Thyroid gland (tissue), 4 donors: ENCODE data around the gene CANT1. TPM values are rescaled to one million over a fixed set of nuclear protein-coding genes. Genes with fewer than 3 reads are reported as not detected.

Experiments used
- DNase-seq, 2 donors: peaks; one replicate each; pipeline ENCODE4 v3.0.0-alpha.2; 2019
- H3K27ac ChIP-seq, 3 donors: fragments of 200-600 bp; sonication (generic); 1 replicate in 2 of 3; 2 replicates in 1 of 3; pipeline ENCODE4 v1.5.1; 2016 to 2019; ENCODE audit warnings: mild to moderate bottlenecking in 1 of 3, moderate library complexity in 1 of 3
- H3K27me3 ChIP-seq: fragments of 200-600 bp; sonication (generic); one replicate; pipeline ENCODE4 v1.5.1; 2019
- H3K36me3 ChIP-seq, 2 donors: fragments of 200-600 bp; sonication (generic); one replicate each; pipeline ENCODE4 v1.5.1; 2016 to 2019
- H3K4me1 ChIP-seq, 2 donors: fragments of 200-600 bp; sonication (generic); one replicate each; pipeline ENCODE4 v1.5.1; 2017 to 2019
- H3K4me3 ChIP-seq, 3 donors: fragments of 200-600 bp; sonication (generic); replicated peaks in 1 of 3; 1 replicate in 2 of 3; 2 replicates in 1 of 3; pipeline ENCODE4 v1.5.1; 2016; ENCODE audit warnings: mild to moderate bottlenecking in 1 of 3
- H3K9me3 ChIP-seq: fragments of 200-600 bp; sonication (generic); one replicate; pipeline ENCODE4 v1.5.1; 2017
- CTCF ChIP-seq, 6 experiments: fragments of 200-600 bp in 3 of 6; fragments of 450-650 bp in 3 of 6; sonication (generic) in 3 of 6; IDR thresholded peaks; one replicate each; pipeline ENCODE4 v1.5.1; 2016 to 2019; ENCODE audit warnings: antibody characterized with exemption in 6 of 6, mild to moderate bottlenecking in 2 of 6, inconsistent platforms in 1 of 6, moderate library complexity in 1 of 6
- POLR2A ChIP-seq, 2 donors: fragments of 450-650 bp; IDR thresholded peaks; one replicate each; pipeline ENCODE4 v1.6.1; 2017; ENCODE audit warnings: antibody characterized with exemption in 2 of 2, mild to moderate bottlenecking in 2 of 2, moderate library complexity in 1 of 2
- WGBS, 2 donors: methylation state at CpG; one replicate each; pipeline ENCODE4 v1.1.5; 2017; 5-methylcytosine and 5-hydroxymethylcytosine counted together
- intact Hi-C: fragments of 100-400 bp; cut with DNase I; formaldehyde crosslinking; loops from one replicate; pipeline ENCODE4 v1.15.1; 2023
- total RNA-seq, 4 donors: library from RNA; depleted of rRNA; stranded (reverse); fragments of >200 nt; gene quantifications; one replicate each; pipeline ENCODE4 v1.2.3, GENCODE V29; 2016

Gene CANT1
- total RNA-seq, 4 donors from 2014 or later = 21.2 to 37.1 (median 27.3) TPM

DNA sequence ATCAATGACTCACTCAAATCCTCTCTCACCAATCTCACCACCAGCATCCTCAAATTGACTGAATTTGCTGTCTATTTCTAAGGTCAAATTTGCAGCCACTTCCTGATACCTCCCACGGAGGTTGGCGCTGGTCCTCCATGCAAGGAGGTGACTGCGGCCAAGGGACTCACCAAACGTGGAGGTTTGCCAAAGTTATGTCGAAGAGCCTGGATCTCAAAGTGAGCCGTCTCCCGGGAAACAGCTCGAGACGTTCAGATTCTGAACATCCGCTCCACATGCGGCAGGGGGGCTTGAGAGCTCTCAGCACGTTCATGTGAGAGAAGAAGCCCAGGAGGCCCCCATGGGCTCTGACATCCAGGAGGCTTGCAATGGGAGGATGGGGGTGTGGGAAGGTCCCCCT lies 52.4 kb downstream of the CANT1 start:
- Histone ChIP-seq H3K4me3 (no peak overlapping the region), H3K9me3 (no peaks in the 10 kb centered on the region), H3K27ac (no peak overlapping the region), H3K4me1 (peaks cover 6 to 7% of the 10 kb centered on the region in 2 donors), H3K36me3 (no peaks in the 10 kb centered on the region), H3K27me3 (no peaks in the 10 kb centered on the region)
- 40 to 44% methylated on average over 9 to 12 of the region's 12 CpGs for WGBS, 2 donors
- TF ChIP-seq POLR2A (IDR thresholded peaks at IDR 0.05) (no peak), CTCF (IDR thresholded peaks at IDR 0.05) (no peak)
- intact Hi-C loops = no loop called here
- peak; percentile 57 to 63 for DNase-seq

DNA sequence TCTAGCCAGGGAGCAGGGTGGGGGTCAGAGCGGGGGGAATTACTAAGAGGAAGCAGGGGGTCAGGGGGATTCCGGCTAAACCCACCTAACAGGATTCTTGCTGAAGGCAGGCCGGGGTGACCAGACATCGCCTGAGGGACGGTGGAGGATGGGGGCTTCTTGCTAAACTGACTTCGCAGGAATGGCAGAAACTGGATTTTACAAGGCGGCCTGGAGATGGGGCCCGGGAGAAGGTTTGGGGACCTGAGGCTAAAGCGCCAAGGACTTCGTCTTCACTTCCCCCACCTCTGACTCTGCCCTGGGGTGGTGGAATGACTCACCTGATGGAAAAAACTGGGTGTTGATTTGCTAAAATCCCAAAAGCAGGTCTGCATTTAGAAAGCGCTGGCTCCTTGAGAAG lies 53.3 kb downstream of the CANT1 start:
- Histone ChIP-seq H3K27ac (no peak overlapping the region), H3K4me3 (no peak overlapping the region), H3K27me3 (no peaks in the 10 kb centered on the region), H3K36me3 (no peaks in the 10 kb centered on the region), H3K4me1 (peaks cover 9 to 13% of the 10 kb centered on the region in 2 donors), H3K9me3 (no peaks in the 10 kb centered on the region)
- intact Hi-C loops = no loop called here
- no peak for DNase-seq
- 86% methylated on average over 11 of the region's 11 CpGs for WGBS, 2 donors
- TF ChIP-seq CTCF (IDR thresholded peaks at IDR 0.05) = no peak
- TF ChIP-seq POLR2A (IDR thresholded peaks at IDR 0.05) = no peak

DNA sequence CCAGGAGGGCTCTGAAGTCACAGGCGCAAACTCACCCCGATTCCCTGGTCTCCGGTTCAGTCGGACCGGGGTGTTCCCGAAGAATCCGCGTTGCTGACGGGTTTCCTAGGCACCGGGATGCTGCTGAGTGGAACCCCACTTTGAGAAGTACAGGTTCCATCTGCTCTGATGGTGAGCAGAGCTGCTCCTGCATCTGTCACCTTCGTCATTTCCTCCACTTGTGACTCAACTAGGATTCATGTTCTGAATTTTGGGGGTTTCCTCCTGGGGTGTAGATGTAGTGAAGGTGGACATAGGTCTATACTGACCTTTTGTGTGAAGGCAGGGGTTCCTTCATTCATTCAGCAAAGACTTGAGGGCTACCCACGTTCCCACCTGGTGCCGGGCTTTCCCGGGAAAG lies 54.9 kb downstream of the CANT1 start:
- intact Hi-C loops = no loop called here
- H3K27me3 ChIP-seq = no peaks in the 10 kb centered on the region
- H3K9me3 ChIP-seq = no peaks in the 10 kb centered on the region
- no peak overlapping the region for H3K4me3 ChIP-seq
- peaks cover 9 to 13% of the 10 kb centered on the region in 2 donors for H3K4me1 ChIP-seq
- DNase-seq = no peak
- no peaks in the 10 kb centered on the region for H3K36me3 ChIP-seq
- H3K27ac ChIP-seq = no peak overlapping the region
- WGBS, 2 donors = 82 to 95% methylated on average over 5 to 14 of the region's 14 CpGs
- TF ChIP-seq POLR2A (IDR thresholded peaks at IDR 0.05) (no peak), CTCF (IDR thresholded peaks at IDR 0.05) (no peak)

DNA sequence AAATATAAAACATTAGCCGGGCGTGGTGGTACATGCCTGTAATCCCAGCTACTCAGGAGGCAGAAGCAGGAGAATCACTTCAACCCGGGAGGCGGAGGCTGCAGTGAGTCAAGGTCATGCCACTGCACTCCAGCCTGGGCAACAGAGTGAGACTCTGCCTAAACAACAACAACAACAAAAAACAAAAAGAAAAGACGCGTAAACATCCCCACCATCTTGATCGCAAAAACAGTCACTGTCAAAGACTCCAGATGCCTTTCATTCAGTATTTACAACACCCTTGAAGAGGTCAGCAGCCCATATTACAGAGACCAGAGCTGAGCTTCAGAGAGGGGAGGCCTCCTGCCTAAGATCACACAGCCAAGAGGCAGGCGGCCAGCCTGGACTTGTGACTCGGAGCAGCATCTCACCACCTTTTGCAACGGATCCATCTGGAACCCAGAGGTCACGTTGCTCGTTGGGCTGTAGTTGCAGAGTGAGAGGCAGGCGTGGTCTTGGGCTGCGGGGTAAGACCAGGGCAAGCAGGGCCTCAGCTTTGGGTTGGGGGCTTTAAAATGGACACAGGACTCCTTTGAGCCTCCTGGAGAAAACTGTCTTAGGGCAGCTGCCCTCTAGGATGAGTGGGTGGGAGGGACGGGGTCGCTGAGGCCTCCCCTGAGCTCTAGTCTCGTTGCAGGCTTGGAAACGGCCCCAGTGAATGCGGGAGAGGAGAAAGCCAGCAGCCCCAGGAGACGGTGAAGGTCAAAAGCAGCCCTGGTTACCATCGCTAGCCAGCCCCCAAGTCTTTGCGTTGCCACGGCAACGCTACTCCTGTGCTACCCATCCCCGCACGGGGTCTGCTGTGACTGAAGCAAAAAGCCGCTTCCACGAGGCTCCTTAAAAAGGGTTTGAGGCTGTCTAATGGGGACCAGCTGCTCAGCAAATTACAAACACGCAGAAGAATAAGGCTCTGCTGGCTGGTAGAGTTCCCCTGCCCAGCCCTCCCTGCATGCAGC lies 55.9 kb downstream of the CANT1 start:
- 80 to 84% methylated on average over 26 to 28 of the region's 29 CpGs for WGBS, 2 donors
- intact Hi-C loops = no loop called here
- H3K27ac ChIP-seq = no peak overlapping the region

More for the DNA sequence above, 55.9 kb downstream of the CANT1 start:
- Histone ChIP-seq H3K9me3 (no peaks in the 10 kb centered on the region), H3K4me3 (no peak overlapping the region), H3K27me3 (no peaks in the 10 kb centered on the region), H3K4me1 (peaks cover 9 to 13% of the 10 kb centered on the region in 2 donors), H3K36me3 (no peaks in the 10 kb centered on the region)
- no peak for TF ChIP-seq POLR2A (IDR thresholded peaks at IDR 0.05)
- no peak for TF ChIP-seq CTCF (IDR thresholded peaks at IDR 0.05)
- DNase-seq = no peak
